K562 (cell line): ENCODE results near the gene VPS35L. TPM values are rescaled to one million over a fixed set of nuclear protein-coding genes. Genes with fewer than 3 reads are reported as not detected.

Experiments used
- ATAC-seq: fragments of 200-7000 bp; cut with Tn5 transposase; 3 replicates; pipeline ENCODE4 v1.9.1; 2020; ENCODE audit warnings: moderate library complexity
- BruUV-seq: library from RNA; stranded (reverse); fragments of 400-500 nt; replicated peaks from 2 replicates; lab custom pipeline; 2021; lab: Mats Ljungman, UMichigan
- CTCF ChIA-PET: fragments of 300-600 bp; formaldehyde crosslinking; extraction: SDS; loops from one replicate; lab custom pipeline; 2021; ENCODE audit warnings: low intra/inter-chr PET ratio; lab: Yijun Ruan, JAX
- POLR2A ChIA-PET: fragments of 300-600, 350-650 bp; sonication (Branson Sonifier 250); formaldehyde crosslinking; extraction: SDS; loops from one replicate; lab custom pipeline; 2021; ENCODE audit warnings: antibody characterized with exemption, inconsistent platforms; lab: Yijun Ruan, JAX
- DNase-seq, 4 experiments: peaks; one replicate each; pipeline versions ENCODE4 v3.0.0 to v3.0.0-alpha.2; 2011 to 2018; ENCODE audit warnings: low spot score in 3 of 4, mixed read lengths in 3 of 4; ENCODE audit errors: extremely low read depth in 1 of 4
- FAIRE-seq: peaks from 2 replicates; lab custom pipeline; 2011; peaks lifted over from hg19 to GRCh38; lab: Jason Lieb, UNC
- H2AFZ ChIP-seq: 2 replicates; pipeline ENCODE4 v1.6.0; 2011; ENCODE audit warnings: low read depth, low read length, control low read depth, inconsistent platforms
- H3K27ac ChIP-seq: fragments of 200-600 bp; 3 replicates; pipeline ENCODE4 v1.8.0; 2011; ENCODE audit warnings: low read depth, mild to moderate bottlenecking, control low read depth, inconsistent platforms, low read length, moderate library complexity, mixed read lengths; ENCODE audit errors: extremely low read depth
- H3K27me3 ChIP-seq, 2 experiments: fragments of 300-600 bp in 1 of 2; 2 replicates in 1 of 2; 3 replicates in 1 of 2; pipeline versions ENCODE4 v1.6.0 to v1.8.0; 2011; ENCODE audit warnings: inconsistent platforms in 2 of 2, low read length in 2 of 2, mild to moderate bottlenecking in 1 of 2, mixed read lengths in 1 of 2, moderate library complexity in 1 of 2; ENCODE audit not compliant: control insufficient read depth in 2 of 2, insufficient read depth in 2 of 2
- H3K36me3 ChIP-seq: fragments of 300-600 bp; 3 replicates; pipeline ENCODE4 v1.8.0; 2011; ENCODE audit warnings: mild to moderate bottlenecking, low read length, inconsistent platforms; ENCODE audit not compliant: control insufficient read depth, insufficient read depth
- H3K4me1 ChIP-seq, 2 experiments: fragments of 200-600 bp in 1 of 2; replicated peaks in 1 of 2; 2 replicates in 1 of 2; 3 replicates in 1 of 2; pipeline versions ENCODE4 v1.5.1 to v1.8.0; 2011; ENCODE audit warnings: inconsistent platforms in 2 of 2, low read length in 2 of 2, mild to moderate bottlenecking in 1 of 2, mixed read lengths in 1 of 2, moderate library complexity in 1 of 2; ENCODE audit not compliant: control insufficient read depth in 2 of 2, insufficient read depth in 2 of 2
- H3K4me2 ChIP-seq: 2 replicates; pipeline ENCODE4 v1.6.1; 2011; ENCODE audit warnings: low read length, control low read depth, inconsistent platforms, mixed read lengths; ENCODE audit not compliant: insufficient read depth
- H3K4me3 ChIP-seq: fragments of 200-600 bp; sonication (generic), shearing (Covaris generic); 2 replicates; pipeline ENCODE4 v1.5.1; 2016; ENCODE audit warnings: control low read depth, inconsistent platforms
- H3K79me2 ChIP-seq: fragments of 200-600 bp; 3 replicates; pipeline ENCODE4 v1.8.0; 2011; ENCODE audit warnings: low read length, inconsistent platforms; ENCODE audit not compliant: control insufficient read depth, insufficient read depth
- H3K9ac ChIP-seq, 2 experiments: 2 replicates each; pipeline versions ENCODE4 v1.6.0 to v1.6.1; 2011; ENCODE audit warnings: low read depth in 2 of 2, low read length in 2 of 2, control low read depth in 1 of 2, inconsistent platforms in 1 of 2, mild to moderate bottlenecking in 1 of 2, mixed read lengths in 1 of 2; ENCODE audit not compliant: insufficient read depth in 1 of 2
- H3K9me1 ChIP-seq: one replicate; pipeline ENCODE4 v1.6.0; 2011; ENCODE audit warnings: inconsistent platforms, mild to moderate bottlenecking, low read length, moderate library complexity; ENCODE audit not compliant: control insufficient read depth, insufficient read depth
- H3K9me3 ChIP-seq: replicated peaks from 2 replicates; pipeline ENCODE4 v1.5.1; 2011; ENCODE audit warnings: low read depth, low read length, inconsistent platforms; ENCODE audit not compliant: control insufficient read depth, insufficient read depth
- H4K20me1 ChIP-seq: replicated peaks from 2 replicates; pipeline ENCODE4 v1.6.1; 2011; ENCODE audit warnings: low read length, inconsistent platforms, mixed read lengths; ENCODE audit not compliant: control insufficient read depth, insufficient read depth
- NFIC ChIP-seq: fragments of 450-650 bp; IDR thresholded peaks from 2 replicates; pipeline ENCODE4 v1.6.1; 2017; ENCODE audit warnings: mild to moderate bottlenecking, inconsistent platforms
- ZKSCAN1 ChIP-seq: fragments of 150-350 bp; IDR thresholded peaks from 2 replicates; pipeline ENCODE4 v1.6.1; 2016; ENCODE audit warnings: low read depth, low read length
- ZNF197 ChIP-seq: fragments of 200-800 bp; sonication (Bioruptor generic); IDR thresholded peaks from 2 replicates; pipeline ENCODE4 v1.6.1; 2016; ENCODE audit warnings: low read depth, missing genetic modification characterization, missing compliant biosample characterization
- ZNF507 ChIP-seq: conservative IDR thresholded peaks from 2 replicates; pipeline ENCODE4 v1.6.1; 2017; ENCODE audit warnings: missing genetic modification characterization, missing compliant biosample characterization
- ZNF695 ChIP-seq: fragments of 450-650 bp; formaldehyde crosslinking; IDR thresholded peaks from 2 replicates; pipeline ENCODE4 v1.4.0; 2020; ENCODE audit warnings: mild to moderate bottlenecking, moderate library complexity
- WGBS: fragments of 100-300 bp; shearing (Covaris generic); methylation state at CpG from one replicate; pipeline ENCODE4 v1.1.6; 2016; ENCODE audit warnings: low coverage, mixed read lengths; ENCODE audit not compliant: insufficient coverage; ENCODE audit errors: missing lambda C conversion rate; 5-methylcytosine and 5-hydroxymethylcytosine counted together
- in situ Hi-C: fragments of 300-500 bp; cut with MboI; formaldehyde crosslinking; loops from 4 replicates; pipeline ENCODE4 v1.15.0; 2018; ENCODE audit warnings: inconsistent platforms, mixed read lengths
- intact Hi-C: fragments of 100-400 bp; cut with micrococcal nuclease; formaldehyde crosslinking; loops from 2 replicates; pipeline ENCODE4 v1.14.2; 2022
- polyA plus RNA-seq, 8 experiments: library from polyadenylated mRNA; depleted of rRNA in 4 of 8; stranded (reverse) in 5 of 8; unstranded in 3 of 8; fragments of >200 nt; fragmentation: Nextera tagmentation in 2 of 8; fragmentation: Illumina TruSeq in 1 of 8; extraction: Ambion mirVana in 2 of 8; extraction: Trizol in 1 of 8; gene quantifications; 2 replicates each; pipeline versions ENCODE4 v1.2.1 to v1.2.3, GENCODE V29; 2011 to 2014; ENCODE audit warnings: inconsistent platforms in 1 of 8, missing spikeins in 1 of 8
- total RNA-seq, 7 experiments: library from RNA; depleted of rRNA in 6 of 7; stranded (reverse); fragments of >200 nt in 6 of 7; fragmentation: Illumina TruSeq in 2 of 7; extraction: Trizol in 2 of 7; gene quantifications; 2 replicates each; pipeline versions ENCODE4 v1.2.1 to v1.2.3, GENCODE V29; 2011 to 2021; ENCODE audit warnings: low replicate concordance in 1 of 7
- TF ChIP-seq, protein P1 (sequence below): sonication (generic); IDR thresholded peaks from 2 replicates; pipeline ENCODE4 v1.6.1; 2016

Gene VPS35L
- total and polyA plus RNA-seq, 9 of the 15 experiments (the other 6 are each of a cell fraction or from before 2014, with no cell fraction given) = 10.2 to 30.4 (median 20.1) TPM

DNA sequence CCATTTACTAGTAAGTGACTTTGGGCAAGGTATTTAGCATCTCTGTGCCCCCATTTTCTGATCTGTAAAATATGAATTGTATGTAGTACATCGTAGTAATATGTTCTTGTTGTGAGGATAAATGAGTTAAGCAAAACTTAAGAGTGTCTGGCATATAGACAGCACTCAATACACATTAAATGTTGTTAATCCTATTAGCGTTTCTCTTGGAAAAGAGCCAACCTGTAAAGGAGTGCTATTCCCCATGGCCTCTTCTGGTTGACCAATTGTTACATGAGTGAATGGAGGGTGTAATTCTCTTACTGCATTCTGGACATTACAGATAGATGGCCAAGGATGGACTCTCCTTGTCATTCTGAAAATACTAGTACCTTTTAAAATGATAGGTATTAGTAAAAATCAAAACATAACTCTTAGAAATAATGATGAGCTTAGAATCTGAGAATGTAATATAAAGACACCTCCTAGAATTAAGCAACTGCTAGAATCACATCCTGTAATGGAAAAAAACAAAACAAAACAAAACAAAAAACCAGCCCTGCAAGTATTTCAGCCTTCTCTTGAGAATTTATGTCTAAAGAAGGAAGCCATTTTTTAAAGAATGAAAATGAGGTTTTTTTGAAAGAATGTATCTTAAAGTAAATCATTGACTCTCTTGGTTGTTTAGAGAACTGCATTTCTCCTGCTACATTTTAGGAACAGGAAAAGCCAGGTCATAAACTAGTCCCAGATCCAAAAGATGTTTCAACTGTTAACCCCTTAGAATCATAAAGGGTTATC is 193.1 kb downstream of the VPS35L start:
- WGBS = 19% methylated on average over 2 of the region's 2 CpGs
- no peak overlapping the region for H3K27ac ChIP-seq
- no peak overlapping the region for H2AFZ ChIP-seq
- TF ChIP-seq ZNF197 (CRISPR knock-in tag) (no peak), ZNF695 (no peak), ZKSCAN1 (no peak), NFIC (0 out of 2 replicates have a peak, but pooled peaks have one; percentile 9), ZNF507 (no peak)
- TF ChIP-seq, protein P1, sequence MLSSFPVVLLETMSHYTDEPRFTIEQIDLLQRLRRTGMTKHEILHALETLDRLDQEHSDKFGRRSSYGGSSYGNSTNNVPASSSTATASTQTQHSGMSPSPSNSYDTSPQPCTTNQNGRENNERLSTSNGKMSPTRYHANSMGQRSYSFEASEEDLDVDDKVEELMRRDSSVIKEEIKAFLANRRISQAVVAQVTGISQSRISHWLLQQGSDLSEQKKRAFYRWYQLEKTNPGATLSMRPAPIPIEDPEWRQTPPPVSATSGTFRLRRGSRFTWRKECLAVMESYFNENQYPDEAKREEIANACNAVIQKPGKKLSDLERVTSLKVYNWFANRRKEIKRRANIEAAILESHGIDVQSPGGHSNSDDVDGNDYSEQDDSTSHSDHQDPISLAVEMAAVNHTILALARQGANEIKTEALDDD = no peak
- H3K9me1 ChIP-seq = no peaks in the 10 kb centered on the region
- ChIA-PET CTCF (no interaction called here), POLR2A (interaction anchor here (1.6 kb wide), 1 partner anchor 10 kb away, joined by 3 read pairs; no protein-coding TSS in a partner anchor)
- H4K20me1 ChIP-seq = no peaks in the 10 kb centered on the region
- H3K79me2 ChIP-seq = no peaks in the 10 kb centered on the region
- FAIRE-seq = no peak
- peaks cover 4 to 10% of the 10 kb centered on the region in 2 experiments; a peak in 3 of 5 replicates for H3K4me1 ChIP-seq
- no peaks in the 10 kb centered on the region for H3K9me3 ChIP-seq
- H3K36me3 ChIP-seq = no peaks in the 10 kb centered on the region
- no peaks in the 10 kb centered on the region for H3K27me3 ChIP-seq
- in situ Hi-C loops (no loop called here), intact Hi-C loops (no loop called here)
- no TSS peak for BruUV-seq
- no peak for ATAC-seq
- H3K9ac ChIP-seq = no peak overlapping the region
- no peak for DNase-seq
- no peak overlapping the region for H3K4me2 ChIP-seq
- no peak overlapping the region for H3K4me3 ChIP-seq
